ENCODE results near the gene DMRT3. TPM values are rescaled to one million over a fixed set of nuclear protein-coding genes. Genes with fewer than 3 reads are reported as not detected.

Gene DMRT3
- total RNA-seq, 1 donor from 2014 or later, result 0.34 TPM

DNA sequence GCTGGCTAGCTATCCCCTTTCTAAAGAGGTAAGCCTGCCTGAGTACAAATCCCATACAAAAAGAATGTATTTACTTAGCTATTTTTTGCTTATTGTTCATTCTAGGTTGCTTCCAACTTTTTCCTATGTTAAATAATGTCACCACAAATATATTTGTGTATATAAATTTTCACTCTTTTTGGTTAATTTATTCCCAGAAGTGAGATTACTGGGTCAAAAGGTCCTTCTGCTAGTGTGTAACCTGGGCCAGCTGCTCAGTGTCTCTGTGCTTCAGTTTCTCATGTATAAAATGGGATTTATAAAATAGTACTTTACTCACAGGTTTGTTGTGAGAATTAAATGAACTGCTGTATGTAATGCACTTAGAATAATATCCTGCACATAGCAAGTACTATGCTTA is 49.8 kb downstream of the DMRT3 start:
- no peak for DNase-seq (ENCODE audit: low spot score, unreplicated experiment)
- Mint-ChIP-seq H3K9me3 (ENCODE audit: low read depth) (peaks cover 4% of the 10 kb centered on the region), H3K36me3 (ENCODE audit: insufficient read depth) (no peaks in the 10 kb centered on the region), H3K27ac (no peak overlapping the region), H3K4me1 (ENCODE audit: low read depth) (no peaks in the 10 kb centered on the region), H3K27me3 (peaks cover 26% of the 10 kb centered on the region), H3K4me3 (ENCODE audit: low read depth) (no peak overlapping the region)
- TF ChIP-seq, protein P1, sequence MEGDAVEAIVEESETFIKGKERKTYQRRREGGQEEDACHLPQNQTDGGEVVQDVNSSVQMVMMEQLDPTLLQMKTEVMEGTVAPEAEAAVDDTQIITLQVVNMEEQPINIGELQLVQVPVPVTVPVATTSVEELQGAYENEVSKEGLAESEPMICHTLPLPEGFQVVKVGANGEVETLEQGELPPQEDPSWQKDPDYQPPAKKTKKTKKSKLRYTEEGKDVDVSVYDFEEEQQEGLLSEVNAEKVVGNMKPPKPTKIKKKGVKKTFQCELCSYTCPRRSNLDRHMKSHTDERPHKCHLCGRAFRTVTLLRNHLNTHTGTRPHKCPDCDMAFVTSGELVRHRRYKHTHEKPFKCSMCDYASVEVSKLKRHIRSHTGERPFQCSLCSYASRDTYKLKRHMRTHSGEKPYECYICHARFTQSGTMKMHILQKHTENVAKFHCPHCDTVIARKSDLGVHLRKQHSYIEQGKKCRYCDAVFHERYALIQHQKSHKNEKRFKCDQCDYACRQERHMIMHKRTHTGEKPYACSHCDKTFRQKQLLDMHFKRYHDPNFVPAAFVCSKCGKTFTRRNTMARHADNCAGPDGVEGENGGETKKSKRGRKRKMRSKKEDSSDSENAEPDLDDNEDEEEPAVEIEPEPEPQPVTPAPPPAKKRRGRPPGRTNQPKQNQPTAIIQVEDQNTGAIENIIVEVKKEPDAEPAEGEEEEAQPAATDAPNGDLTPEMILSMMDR (IDR thresholded peaks at IDR 0.05; ENCODE audit: unreplicated experiment), result no peak

DNA sequence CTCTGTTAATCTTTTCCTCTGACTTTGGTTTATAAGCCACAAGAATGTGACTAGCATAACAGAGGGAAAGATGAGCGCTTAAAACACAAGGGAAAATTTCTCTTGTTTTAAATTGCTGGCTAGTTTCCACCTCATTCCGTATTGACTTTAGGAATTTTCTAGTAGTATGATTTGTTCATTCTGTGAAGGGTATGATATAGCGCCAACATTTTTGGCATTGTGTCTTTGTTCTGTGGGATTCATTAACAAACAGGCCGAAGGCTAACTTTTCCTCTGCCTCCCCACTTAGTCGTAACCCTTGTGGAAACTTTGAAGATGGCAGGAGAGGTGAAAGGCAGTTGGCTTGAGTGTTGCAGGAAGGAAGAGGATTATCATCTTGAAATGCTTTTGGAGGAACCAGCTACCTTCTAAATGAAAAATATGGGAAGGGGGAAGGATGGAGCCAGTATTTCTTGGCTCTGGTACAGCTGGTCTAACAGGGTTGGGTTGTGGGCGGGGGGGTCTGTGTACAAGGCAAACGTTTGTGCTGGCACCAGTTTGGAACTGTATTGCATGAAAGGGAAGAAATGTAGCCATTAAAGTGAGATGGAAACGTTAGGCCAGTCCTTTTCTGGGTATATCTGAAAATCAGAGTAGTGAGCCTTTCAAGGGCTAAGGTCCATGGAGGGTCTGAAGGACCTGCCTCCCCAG is 52.2 kb downstream of the DMRT3 start:
- Mint-ChIP-seq H3K27me3 (peaks cover 29% of the 10 kb centered on the region), H3K27ac (no peak overlapping the region)
- TF ChIP-seq, protein P1 (IDR thresholded peaks at IDR 0.05; ENCODE audit: unreplicated experiment), result no peak

DNA sequence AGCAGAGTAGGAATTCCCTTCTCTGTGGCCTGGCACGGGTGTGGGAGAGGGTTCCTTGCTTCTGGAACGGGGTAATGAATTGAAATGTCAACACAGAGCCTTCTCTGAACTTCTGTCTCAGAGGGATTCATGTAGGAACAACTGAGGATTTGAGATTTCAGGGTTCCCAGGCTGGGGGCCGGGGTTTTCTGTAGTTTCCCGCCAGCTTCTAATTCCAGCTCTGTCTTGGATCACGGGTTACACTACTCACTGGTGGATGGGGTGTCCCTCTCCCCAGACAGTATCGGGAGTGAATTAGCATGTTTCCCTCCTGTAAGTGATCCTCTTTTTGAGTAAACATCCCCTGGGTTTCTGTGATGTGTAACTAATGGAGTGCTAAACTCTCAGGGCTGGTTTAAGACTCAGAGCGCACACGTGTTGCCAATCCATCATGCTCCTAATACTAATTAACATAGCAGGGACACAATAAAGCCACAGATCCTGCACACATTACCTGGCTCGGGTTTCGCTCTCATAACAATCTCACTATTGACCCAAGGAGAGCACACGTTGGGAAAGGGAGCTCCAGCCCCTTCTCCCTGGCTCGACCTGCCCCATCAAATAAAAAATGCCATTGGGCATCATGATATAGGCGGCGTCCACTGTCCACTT is 55.6 kb downstream of the DMRT3 start:
- Mint-ChIP-seq H3K27me3 (peaks cover 29% of the 10 kb centered on the region), H3K4me1 (ENCODE audit: low read depth) (peaks cover 4% of the 10 kb centered on the region), H3K27ac (no peak overlapping the region), H3K4me3 (ENCODE audit: low read depth) (no peak overlapping the region), H3K36me3 (ENCODE audit: insufficient read depth) (no peaks in the 10 kb centered on the region), H3K9me3 (ENCODE audit: low read depth) (no peaks in the 10 kb centered on the region)
- no peak for DNase-seq (ENCODE audit: low spot score, unreplicated experiment)
- TF ChIP-seq, protein P1 (IDR thresholded peaks at IDR 0.05; ENCODE audit: unreplicated experiment), result no peak

More for the DNA sequence above, 52.2 kb downstream of the DMRT3 start:
- DNase-seq (ENCODE audit: low spot score, unreplicated experiment), result no peak
- Mint-ChIP-seq H3K9me3 (ENCODE audit: low read depth) (no peaks in the 10 kb centered on the region), H3K4me1 (ENCODE audit: low read depth) (peaks cover 4% of the 10 kb centered on the region), H3K4me3 (ENCODE audit: low read depth) (no peak overlapping the region), H3K36me3 (ENCODE audit: insufficient read depth) (no peaks in the 10 kb centered on the region)

DNA sequence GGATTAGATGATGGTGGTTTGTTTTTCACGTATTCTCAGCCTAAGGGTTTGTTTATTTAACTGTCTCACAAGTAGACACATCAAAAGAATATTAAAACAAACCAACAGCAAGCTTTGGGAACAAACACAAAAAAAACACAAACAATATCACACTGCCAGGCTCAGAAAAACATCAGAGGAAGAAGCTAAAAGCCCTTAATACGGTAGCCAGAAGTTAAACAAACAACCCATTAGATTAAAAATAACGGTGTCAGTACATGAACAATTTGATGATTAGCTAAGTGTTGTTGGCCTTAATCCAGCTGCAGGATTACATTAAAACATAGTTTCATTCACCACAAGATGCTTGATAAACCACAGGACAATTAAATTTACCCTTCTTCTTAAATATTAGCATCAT is 57.8 kb downstream of the DMRT3 start:
- H3K27ac Mint-ChIP-seq, result no peak overlapping the region
- DNase-seq (ENCODE audit: low spot score, unreplicated experiment), result no peak
- no peaks in the 10 kb centered on the region for H3K36me3 Mint-ChIP-seq (ENCODE audit: insufficient read depth)
- no peak overlapping the region for H3K4me3 Mint-ChIP-seq (ENCODE audit: low read depth)
- peaks cover 41% of the 10 kb centered on the region for H3K27me3 Mint-ChIP-seq
- H3K9me3 Mint-ChIP-seq (ENCODE audit: low read depth), result no peaks in the 10 kb centered on the region
- TF ChIP-seq, protein P1 (IDR thresholded peaks at IDR 0.05; ENCODE audit: unreplicated experiment), result no peak
- H3K4me1 Mint-ChIP-seq (ENCODE audit: low read depth), result peaks cover 4% of the 10 kb centered on the region

DNA sequence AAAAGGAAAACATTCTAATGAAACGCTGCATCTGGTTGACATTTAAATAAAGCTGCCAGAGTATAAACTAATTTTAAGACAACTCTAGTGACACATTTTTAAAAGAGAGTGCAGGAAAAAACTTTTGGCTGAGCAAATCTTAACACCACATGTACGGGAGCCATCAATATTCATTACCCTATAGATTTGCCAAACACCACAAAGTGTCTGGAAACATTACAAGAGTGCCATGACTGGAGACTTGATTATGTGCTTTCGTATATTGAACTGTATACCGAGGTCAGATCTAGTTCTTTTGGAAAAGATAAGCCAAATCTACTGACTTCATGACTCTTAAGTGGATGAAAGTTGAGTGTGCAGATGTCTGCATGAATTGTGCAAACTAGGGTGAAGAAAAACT is 63.1 kb downstream of the DMRT3 start:
- DNase-seq (ENCODE audit: low spot score, unreplicated experiment), result no peak
- Mint-ChIP-seq H3K27ac (no peak overlapping the region), H3K4me1 (ENCODE audit: low read depth) (peaks cover 4% of the 10 kb centered on the region), H3K27me3 (peaks cover 77% of the 10 kb centered on the region), H3K36me3 (ENCODE audit: insufficient read depth) (no peaks in the 10 kb centered on the region), H3K4me3 (ENCODE audit: low read depth) (no peak overlapping the region), H3K9me3 (ENCODE audit: low read depth) (no peaks in the 10 kb centered on the region)
- TF ChIP-seq, protein P1 (IDR thresholded peaks at IDR 0.05; ENCODE audit: unreplicated experiment), result no peak

Other genes with a start within 250 kb of the DMRT3 start
- gene DMRT1, start 135.0 kb upstream of the DMRT3 start, total RNA-seq, result not detected in 2 replicates
- gene DMRT2, start 73.7 kb downstream of the DMRT3 start, total RNA-seq, result 1.0 and 1.4 TPM in 2 replicates

All from progenitor cell of endocrine pancreas (in vitro differentiated cells).